ENCODE data around the gene ATP6V0E1. TPM values are rescaled to one million over a fixed set of nuclear protein-coding genes. Genes with fewer than 3 reads are reported as not detected.

ATP6V0E1 gene
- total RNA-seq, 4 donors from 2014 or later, result 170 to 254 (median 198) TPM

DNA sequence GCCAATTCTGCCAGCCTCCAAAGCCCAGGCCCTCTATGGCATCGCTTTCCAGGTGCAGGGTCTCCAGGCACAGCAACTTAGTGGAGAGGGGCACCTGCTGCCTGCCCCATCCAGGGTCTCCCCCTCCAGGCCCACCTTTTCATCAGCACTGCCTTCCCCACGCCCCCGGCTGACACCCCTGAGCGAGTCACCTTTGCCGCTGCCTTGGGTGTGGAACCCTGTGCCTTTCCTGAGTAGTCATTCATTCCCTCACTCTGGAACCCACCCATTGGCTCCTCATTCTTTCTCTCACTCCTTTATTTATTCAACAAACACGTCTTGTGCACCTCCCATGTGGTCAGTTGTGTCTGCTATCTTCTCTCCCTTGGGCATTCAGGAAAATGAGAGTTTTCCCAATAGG lies 38.8 kb upstream of the ATP6V0E1 start:
- no peak overlapping the region for H3K4me3 ChIP-seq (replicated peaks in 1 of 3)
- H3K36me3 ChIP-seq, result peaks cover 4 to 13% of the 10 kb centered on the region in 2 donors
- peaks cover 0 to 9% of the 10 kb centered on the region in 2 donors for H3K4me1 ChIP-seq
- 89 to 92% methylated on average over 6 of the region's 6 CpGs for WGBS, 2 donors
- no peaks in the 10 kb centered on the region for H3K9me3 ChIP-seq
- DNase-seq, result no peak
- TF ChIP-seq, protein P1, sequence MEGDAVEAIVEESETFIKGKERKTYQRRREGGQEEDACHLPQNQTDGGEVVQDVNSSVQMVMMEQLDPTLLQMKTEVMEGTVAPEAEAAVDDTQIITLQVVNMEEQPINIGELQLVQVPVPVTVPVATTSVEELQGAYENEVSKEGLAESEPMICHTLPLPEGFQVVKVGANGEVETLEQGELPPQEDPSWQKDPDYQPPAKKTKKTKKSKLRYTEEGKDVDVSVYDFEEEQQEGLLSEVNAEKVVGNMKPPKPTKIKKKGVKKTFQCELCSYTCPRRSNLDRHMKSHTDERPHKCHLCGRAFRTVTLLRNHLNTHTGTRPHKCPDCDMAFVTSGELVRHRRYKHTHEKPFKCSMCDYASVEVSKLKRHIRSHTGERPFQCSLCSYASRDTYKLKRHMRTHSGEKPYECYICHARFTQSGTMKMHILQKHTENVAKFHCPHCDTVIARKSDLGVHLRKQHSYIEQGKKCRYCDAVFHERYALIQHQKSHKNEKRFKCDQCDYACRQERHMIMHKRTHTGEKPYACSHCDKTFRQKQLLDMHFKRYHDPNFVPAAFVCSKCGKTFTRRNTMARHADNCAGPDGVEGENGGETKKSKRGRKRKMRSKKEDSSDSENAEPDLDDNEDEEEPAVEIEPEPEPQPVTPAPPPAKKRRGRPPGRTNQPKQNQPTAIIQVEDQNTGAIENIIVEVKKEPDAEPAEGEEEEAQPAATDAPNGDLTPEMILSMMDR (IDR thresholded peaks at IDR 0.05), result no peak
- TF ChIP-seq POLR2A (IDR thresholded peaks at IDR 0.05), result no peak
- no peak overlapping the region for H3K27ac ChIP-seq
- intact Hi-C loops (cut with DNase I), result no loop called here
- no peaks in the 10 kb centered on the region for H3K27me3 ChIP-seq

DNA sequence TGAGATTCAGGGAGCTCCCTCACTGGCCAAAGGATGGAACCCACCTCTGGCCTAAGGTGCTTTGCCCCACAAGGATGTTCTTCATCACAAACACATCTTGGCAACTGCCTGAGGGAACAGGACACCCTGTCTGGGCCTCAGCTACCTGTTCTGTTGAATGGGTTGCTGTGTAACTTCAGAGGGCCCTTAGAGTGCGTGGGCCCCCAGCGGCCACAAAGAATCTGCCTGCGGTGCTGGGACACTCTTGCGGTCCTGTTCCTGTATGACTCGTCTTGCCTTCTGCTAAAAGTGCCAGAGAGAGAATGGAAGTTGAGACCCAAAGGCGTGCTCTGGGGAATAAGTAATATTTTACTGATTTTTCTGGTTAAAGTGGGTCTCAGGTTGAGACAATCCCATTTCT lies 38.4 kb upstream of the ATP6V0E1 start:
- TF ChIP-seq, protein P1 (IDR thresholded peaks at IDR 0.05), result no peak
- TF ChIP-seq POLR2A (IDR thresholded peaks at IDR 0.05), result no peak
- intact Hi-C loops (cut with DNase I), result no loop called here
- H3K9me3 ChIP-seq, result no peaks in the 10 kb centered on the region
- H3K27me3 ChIP-seq, result no peaks in the 10 kb centered on the region
- no peak overlapping the region for H3K4me3 ChIP-seq (replicated peaks in 1 of 3)
- H3K27ac ChIP-seq, result no peak overlapping the region
- H3K4me1 ChIP-seq, result peaks cover 0 to 9% of the 10 kb centered on the region in 2 donors
- no peak for DNase-seq
- 96 to 99% methylated on average over 6 of the region's 6 CpGs for WGBS, 2 donors
- peaks cover 4 to 13% of the 10 kb centered on the region in 2 donors for H3K36me3 ChIP-seq

DNA sequence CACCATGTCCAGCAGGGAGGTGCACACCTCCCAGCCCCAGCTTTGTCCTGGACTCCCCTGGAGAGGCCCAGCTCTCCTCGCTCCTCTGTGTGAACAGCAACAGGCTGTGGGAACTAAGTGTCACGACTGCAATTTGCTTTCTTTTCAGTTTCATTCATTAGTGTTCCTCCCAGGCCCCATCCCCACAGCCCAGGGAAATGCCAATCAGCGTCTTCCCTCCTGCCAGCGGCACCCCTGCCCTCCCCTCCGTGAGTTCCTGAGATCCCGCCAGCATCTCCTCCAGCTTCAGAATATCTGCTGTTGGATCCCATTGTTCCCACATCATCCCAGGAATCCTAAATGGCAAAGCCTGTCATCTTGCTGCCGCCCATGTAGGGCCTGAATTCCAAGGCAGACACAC lies 37.4 kb upstream of the ATP6V0E1 start:
- H3K9me3 ChIP-seq, result no peaks in the 10 kb centered on the region
- DNase-seq, result no peak
- peaks cover 8 to 21% of the 10 kb centered on the region in 2 donors for H3K36me3 ChIP-seq
- H3K27me3 ChIP-seq, result no peaks in the 10 kb centered on the region
- H3K4me3 ChIP-seq (replicated peaks in 1 of 3), result no peak overlapping the region
- WGBS, 2 donors, result 93% methylated on average over 7 of the region's 7 CpGs
- intact Hi-C loops (cut with DNase I), result no loop called here
- no peak overlapping the region for H3K27ac ChIP-seq
- peaks cover 0 to 9% of the 10 kb centered on the region in 2 donors for H3K4me1 ChIP-seq
- no peak for TF ChIP-seq POLR2A (IDR thresholded peaks at IDR 0.05)

DNA sequence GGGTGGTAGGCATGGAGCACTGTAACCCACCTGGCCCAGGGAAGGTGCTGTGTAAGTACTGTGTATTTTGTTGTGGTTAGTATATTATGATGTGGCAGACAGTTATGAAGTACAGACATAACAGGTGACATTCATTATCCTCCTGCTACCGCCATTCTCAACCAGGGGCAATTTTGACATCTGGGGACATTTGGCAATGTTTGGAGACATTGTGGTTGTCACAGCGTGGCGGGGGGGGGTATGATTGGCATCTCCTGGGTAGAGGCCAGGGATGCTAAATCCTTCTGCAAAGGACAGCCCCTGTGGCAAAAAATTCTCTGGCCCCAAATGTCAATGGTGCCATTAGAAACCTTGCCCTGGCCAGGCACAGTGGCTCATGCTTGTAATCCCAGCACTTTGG lies 34.1 kb upstream of the ATP6V0E1 start:
- intact Hi-C loops (cut with DNase I), result no loop called here
- TF ChIP-seq POLR2A (IDR thresholded peaks at IDR 0.05), result no peak
- TF ChIP-seq, protein P1 (IDR thresholded peaks at IDR 0.05), result no peak
- H3K9me3 ChIP-seq, result no peaks in the 10 kb centered on the region
- H3K27me3 ChIP-seq, result no peaks in the 10 kb centered on the region
- no peak for DNase-seq
- H3K27ac ChIP-seq, result no peak overlapping the region
- H3K36me3 ChIP-seq, result peaks cover 17 to 25% of the 10 kb centered on the region in 2 donors
- WGBS, 2 donors, result 93 to 100% methylated on average over 3 of the region's 3 CpGs
- H3K4me1 ChIP-seq, result no peaks in the 10 kb centered on the region
- no peak overlapping the region for H3K4me3 ChIP-seq (replicated peaks in 1 of 3)

DNA sequence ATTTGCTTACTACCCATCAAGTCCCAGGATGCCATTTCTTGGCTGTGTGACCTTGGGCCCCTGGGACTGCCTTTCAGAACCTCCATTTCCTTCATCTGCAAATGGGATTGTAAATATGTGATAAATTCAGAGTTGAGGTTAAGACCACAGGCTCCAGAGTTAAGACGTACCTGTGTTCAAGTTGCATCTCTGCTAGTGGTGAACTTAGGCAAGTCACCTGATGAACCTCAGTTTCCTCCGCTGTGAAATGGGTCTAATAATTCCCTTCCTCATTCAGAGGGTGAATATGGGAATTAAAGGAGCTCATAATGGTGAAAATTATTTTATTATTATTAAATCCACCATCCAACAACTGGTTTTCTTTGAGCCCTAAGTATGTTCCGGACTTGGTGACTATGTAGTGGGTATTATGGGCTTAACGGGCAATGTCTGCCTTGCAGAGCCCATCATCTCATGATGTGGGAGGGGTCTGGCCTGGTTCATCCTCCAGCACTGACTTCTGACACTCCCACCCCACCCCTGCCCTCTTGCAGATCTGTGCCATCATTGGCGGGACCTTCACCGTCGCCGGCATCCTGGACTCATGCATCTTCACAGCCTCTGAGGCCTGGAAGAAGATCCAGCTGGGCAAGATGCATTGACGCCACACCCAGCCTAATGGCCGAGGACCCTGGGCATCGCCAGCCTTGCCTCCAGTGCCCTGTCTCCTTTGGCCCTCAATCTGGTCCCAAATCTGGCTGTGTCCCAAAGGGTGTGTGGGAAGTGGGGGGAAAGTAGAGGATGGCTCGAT lies 33.2 kb upstream of the ATP6V0E1 start:
- Histone ChIP-seq H3K4me3 (replicated peaks in 1 of 3) (no peak overlapping the region), H3K27me3 (no peaks in the 10 kb centered on the region), H3K27ac (no peak overlapping the region), H3K36me3 (peaks cover 17 to 25% of the 10 kb centered on the region in 2 donors), H3K4me1 (no peaks in the 10 kb centered on the region), H3K9me3 (no peaks in the 10 kb centered on the region)
- intact Hi-C loops (cut with DNase I), result no loop called here
- WGBS, 2 donors, result 97 to 98% methylated on average over 12 of the region's 12 CpGs
- DNase-seq, result no peak
- TF ChIP-seq, protein P1 (IDR thresholded peaks at IDR 0.05), result no peak
- TF ChIP-seq POLR2A (IDR thresholded peaks at IDR 0.05), result no peak
